Neural cell (in vitro differentiated cells): ENCODE results near the gene UPF1. TPM values are rescaled to one million over a fixed set of nuclear protein-coding genes. Genes with fewer than 3 reads are reported as not detected.

Source experiments
- H2AFZ ChIP-seq: fragments of 200-600, 300-800 bp; sonication (generic), shearing (Covaris generic); 2 replicates; pipeline ENCODE4 v1.6.0; 2014; ENCODE audit warnings: low read depth, mild to moderate bottlenecking, antibody characterized with exemption, low read length, moderate library complexity
- H3F3A ChIP-seq: fragments of 200-600 bp; shearing (Covaris generic); 2 replicates; pipeline ENCODE4 v1.6.1; 2016; ENCODE audit warnings: mild to moderate bottlenecking, moderate library complexity, mixed read lengths, antibody characterized with exemption, low read length; ENCODE audit not compliant: insufficient read depth, poor library complexity, severe bottlenecking
- H3K27ac ChIP-seq: fragments of 200-600, 300-800 bp; sonication (generic), shearing (Covaris generic); 2 replicates; pipeline ENCODE4 v1.5.1; 2014; ENCODE audit warnings: mild to moderate bottlenecking, low read length, moderate library complexity
- H3K27me3 ChIP-seq: fragments of 300-800, 200-600 bp; sonication (generic), shearing (Covaris generic); 2 replicates; pipeline ENCODE4 v1.6.0; 2014; ENCODE audit warnings: mild to moderate bottlenecking, low read depth, low read length, moderate library complexity; ENCODE audit not compliant: insufficient read depth
- H3K36me3 ChIP-seq: fragments of 300-800, 200-600 bp; sonication (generic), shearing (Covaris generic); 2 replicates; pipeline ENCODE4 v1.5.1; 2014; ENCODE audit warnings: mild to moderate bottlenecking, antibody characterized with exemption, low read length, moderate library complexity; ENCODE audit not compliant: insufficient read depth
- H3K4me2 ChIP-seq: fragments of 300-800, 200-600 bp; sonication (generic), shearing (Covaris generic); 2 replicates; pipeline ENCODE4 v1.6.0; 2014; ENCODE audit warnings: mild to moderate bottlenecking, low read length
- H3K4me3 ChIP-seq: fragments of 300-800, 200-600 bp; sonication (generic), shearing (Covaris generic); 2 replicates; pipeline ENCODE4 v1.5.1; 2014; ENCODE audit warnings: mild to moderate bottlenecking, low read length, moderate library complexity
- H3K79me2 ChIP-seq: fragments of 200-600 bp; shearing (Covaris generic); replicated peaks from 2 replicates; pipeline ENCODE4 v1.6.0; 2014; ENCODE audit warnings: mild to moderate bottlenecking, low read length, moderate library complexity; ENCODE audit not compliant: insufficient read depth
- H3K9ac ChIP-seq: fragments of 300-800, 200-600 bp; sonication (generic), shearing (Covaris generic); 2 replicates; pipeline ENCODE4 v1.6.1; 2016; ENCODE audit warnings: mild to moderate bottlenecking, low read length, mixed read lengths
- H3K9me2 ChIP-seq: fragments of 200-600 bp; shearing (Covaris generic); 2 replicates; pipeline ENCODE4 v1.6.1; 2016; ENCODE audit warnings: mild to moderate bottlenecking, low read length, mixed read lengths; ENCODE audit not compliant: insufficient read depth
- H3K9me3 ChIP-seq: fragments of 200-600, 300-800 bp; sonication (generic), shearing (Covaris generic); 2 replicates; pipeline ENCODE4 v1.6.1; 2016; ENCODE audit warnings: mild to moderate bottlenecking, mixed run types, low read length, moderate library complexity, mixed read lengths
- H4K20me1 ChIP-seq: fragments of 200-600 bp; shearing (Covaris generic); 2 replicates; pipeline ENCODE4 v1.6.1; 2016; ENCODE audit warnings: mild to moderate bottlenecking, mixed run types; ENCODE audit not compliant: insufficient read depth
- CTCF ChIP-seq: fragments of 450-650 bp; IDR thresholded peaks from 2 replicates; pipeline ENCODE4 v1.5.1; 2014; ENCODE audit warnings: antibody characterized with exemption, mild to moderate bottlenecking, moderate library complexity; ENCODE audit not compliant: poor library complexity, severe bottlenecking
- EP300 ChIP-seq: fragments of 450-650 bp; conservative IDR thresholded peaks from 2 replicates; pipeline ENCODE4 v1.6.1; 2014; ENCODE audit warnings: antibody characterized with exemption, mild to moderate bottlenecking, moderate library complexity; ENCODE audit not compliant: poor library complexity, severe bottlenecking
- EZH2 ChIP-seq: fragments of 200-600, 300-800 bp; shearing (Covaris generic), sonication (generic); IDR thresholded peaks from 2 replicates; pipeline ENCODE4 v1.6.1; 2014; ENCODE audit warnings: antibody characterized with exemption, low read length, borderline replicate concordance, mild to moderate bottlenecking; ENCODE audit not compliant: insufficient read depth, poor library complexity, severe bottlenecking
- MXI1 ChIP-seq: fragments of 450-650 bp; conservative IDR thresholded peaks from 2 replicates; pipeline ENCODE4 v1.6.1; 2014; ENCODE audit warnings: antibody characterized with exemption, mild to moderate bottlenecking; ENCODE audit not compliant: poor library complexity, severe bottlenecking
- POLR2AphosphoS5 ChIP-seq: IDR thresholded peaks from 2 replicates; pipeline ENCODE4 v1.6.1; 2012
- RAD21 ChIP-seq: fragments of 450-650 bp; conservative IDR thresholded peaks from 2 replicates; pipeline ENCODE4 v1.6.1; 2014; ENCODE audit warnings: antibody characterized with exemption, mild to moderate bottlenecking, moderate library complexity
- REST ChIP-seq: IDR thresholded peaks from 2 replicates; pipeline ENCODE4 v1.6.1; 2012; ENCODE audit warnings: borderline replicate concordance
- SMC3 ChIP-seq: fragments of 450-650 bp; conservative IDR thresholded peaks from 2 replicates; pipeline ENCODE4 v1.6.1; 2014; ENCODE audit warnings: antibody characterized with exemption, mild to moderate bottlenecking, moderate library complexity; ENCODE audit not compliant: poor library complexity
- TAF1 ChIP-seq: IDR thresholded peaks from 2 replicates; pipeline ENCODE4 v1.6.1; 2012; ENCODE audit warnings: low read depth
- polyA plus RNA-seq: library from polyadenylated mRNA; depleted of rRNA; stranded (reverse); fragments of >200 nt; gene quantifications from 2 replicates; pipeline ENCODE4 v1.2.3, GENCODE V29; 2014

The UPF1 gene
- polyA plus RNA-seq, 1 donor from 2014 or later = 39.3 TPM

- TF ChIP-seq CTCF (no peak), TAF1 (no peak), EP300 (no peak), SMC3 (no peak), REST (no peak), MXI1 (no peak), RAD21 (no peak), EZH2 (no peak), POLR2AphosphoS5 (no peak)
- Histone ChIP-seq H3K79me2 (no peaks in the 10 kb centered on the region), H3K9me3 (no peaks in the 10 kb centered on the region), H3K4me2 (no peak overlapping the region), H3K27ac (no peak overlapping the region), H3F3A (no peaks in the 10 kb centered on the region), H4K20me1 (no peaks in the 10 kb centered on the region), H3K27me3 (no peaks in the 10 kb centered on the region), H3K4me3 (no peak overlapping the region), H3K9me2 (no peaks in the 10 kb centered on the region), H2AFZ (no peak overlapping the region), H3K9ac (no peak overlapping the region), H3K36me3 (peaks cover 9% of the 10 kb centered on the region)
Observed at GRCh38 chr19:18886972-18887371, 55.2 kb downstream of the UPF1 start.

- no peak overlapping the region for H3K4me3 ChIP-seq
- no peak for TF ChIP-seq CTCF
- TF ChIP-seq POLR2AphosphoS5 = no peak
- TF ChIP-seq REST = no peak
- no peak for TF ChIP-seq EZH2
- H3K27ac ChIP-seq = no peak overlapping the region
Observed at GRCh38 chr19:18889949-18890745, 58.4 kb downstream of the UPF1 start.

More at GRCh38 chr19:18889949-18890745, 58.4 kb downstream of the UPF1 start:
- Histone ChIP-seq H4K20me1 (no peaks in the 10 kb centered on the region), H3K9me2 (no peaks in the 10 kb centered on the region), H3K9ac (no peak overlapping the region), H3K9me3 (no peaks in the 10 kb centered on the region), H3K4me2 (no peak overlapping the region), H3F3A (no peaks in the 10 kb centered on the region), H2AFZ (no peak overlapping the region), H3K27me3 (no peaks in the 10 kb centered on the region), H3K79me2 (peaks cover 14% of the 10 kb centered on the region), H3K36me3 (peaks cover 8% of the 10 kb centered on the region)
